ENCODE results near the gene DNAAF5.

The DNAAF5 gene

GRCh38 chr7:818031-818699 lies 91.7 kb downstream of the DNAAF5 start:
- no peak for DNase-seq

GRCh38 chr7:820341-820740 lies 93.8 kb downstream of the DNAAF5 start:
- DNase-seq, result no peak

GRCh38 chr7:821688-822087 lies 95.2 kb downstream of the DNAAF5 start:
- no peak for DNase-seq

- no peak for DNase-seq
Observed at GRCh38 chr7:822692-823276, 96.3 kb downstream of the DNAAF5 start.

GRCh38 chr7:823649-824048 lies 97.2 kb downstream of the DNAAF5 start:
- no peak for DNase-seq

GRCh38 chr7:824081-824480 lies 97.6 kb downstream of the DNAAF5 start:
- no peak for DNase-seq

GRCh38 chr7:824664-825063 lies 98.2 kb downstream of the DNAAF5 start:
- DNase-seq, result no peak

- no peak for DNase-seq
Observed at GRCh38 chr7:825386-825785, 98.9 kb downstream of the DNAAF5 start.

GRCh38 chr7:826230-826917 lies 99.9 kb downstream of the DNAAF5 start:
- DNase-seq, result no peak

GRCh38 chr7:828793-829561 lies 102.5 kb downstream of the DNAAF5 start:
- no peak for DNase-seq

GRCh38 chr7:830069-830468 lies 103.6 kb downstream of the DNAAF5 start:
- no peak for DNase-seq

- DNase-seq, result no peak
Observed at GRCh38 chr7:831596-832166, 105.2 kb downstream of the DNAAF5 start.

GRCh38 chr7:832167-832967 lies 105.9 kb downstream of the DNAAF5 start, which contains the start of gene SUN1:
SUN1 (plus strand) TSS chr7:832476; CDS start chr7:832525, 49 bp downstream.
- no peak for DNase-seq

GRCh38 chr7:832968-833424 lies 106.5 kb downstream of the DNAAF5 start:
- no peak for DNase-seq

GRCh38 chr7:833601-834258 lies 107.2 kb downstream of the DNAAF5 start:
- DNase-seq, result no peak

- no peak for DNase-seq
Observed at GRCh38 chr7:834277-834676, 107.8 kb downstream of the DNAAF5 start.

GRCh38 chr7:835021-835420 lies 108.5 kb downstream of the DNAAF5 start:
- no peak for DNase-seq

GRCh38 chr7:835485-836401 lies 109.2 kb downstream of the DNAAF5 start:
- DNase-seq, result no peak
